Activated B cell treated with CpG ODN at 0.5 μM for 24 hours (primary cell): ENCODE results near the gene KCNMB3. TPM values are rescaled to one million over a fixed set of nuclear protein-coding genes. Genes with fewer than 3 reads are reported as not detected.
"Not testable (repeated sequence)": the region's sequence is repeated elsewhere in the genome, so short reads cannot be mapped to it uniquely, and the experiment has no call there.

Experiments
- ATAC-seq: fragments of 200-7000 bp; cut with Tn5 transposase; one replicate; pipeline ENCODE4 v1.10.0; 2021; ENCODE audit warnings: low read depth, mild to moderate bottlenecking, moderate library complexity
- CTCF ChIA-PET: fragments of 350-600 bp; sonication (Branson Sonifier 250); formaldehyde crosslinking; loops from one replicate; lab custom pipeline; 2021; ENCODE audit warnings: antibody characterized with exemption; lab: Charles Lee
- POLR2A ChIA-PET: fragments of 350-600 bp; sonication (Branson Sonifier 250); formaldehyde crosslinking; loops from one replicate; lab custom pipeline; 2021; ENCODE audit warnings: antibody characterized with exemption; lab: Charles Lee
- DNase-seq: peaks from one replicate; pipeline ENCODE4 v3.0.0; 2022
- H3K27ac Mint-ChIP-seq: one replicate; pipeline ENCODE4 v1.8.0; 2020; ENCODE audit warnings: mixed read lengths
- H3K27me3 Mint-ChIP-seq: one replicate; pipeline ENCODE4 v1.8.0; 2021; ENCODE audit warnings: mixed read lengths
- H3K36me3 Mint-ChIP-seq: one replicate; pipeline ENCODE4 v1.8.0; 2021; ENCODE audit warnings: low read depth, mixed read lengths
- H3K4me1 Mint-ChIP-seq: one replicate; pipeline ENCODE4 v1.8.0; 2021; ENCODE audit warnings: mixed read lengths
- H3K4me3 Mint-ChIP-seq: one replicate; pipeline ENCODE4 v1.8.0; 2020; ENCODE audit warnings: mild to moderate bottlenecking, mixed read lengths
- H3K9me3 Mint-ChIP-seq: one replicate; pipeline ENCODE4 v1.8.0; 2020; ENCODE audit warnings: mixed read lengths
- CTCF ChIP-seq: fragments of 200-600 bp; IDR thresholded peaks from one replicate; pipeline ENCODE4 v1.8.0; 2022; ENCODE audit warnings: antibody characterized with exemption, mild to moderate bottlenecking
- intact Hi-C: fragments of 100-400 bp; cut with micrococcal nuclease; formaldehyde crosslinking; loops from one replicate; pipeline ENCODE4 v1.15.1; 2024
- total RNA-seq: library from RNA; stranded (reverse); gene quantifications from 2 replicates; pipeline ENCODE4 v1.2.3, GENCODE V29; 2022

KCNMB3 gene
- total RNA-seq, 1 donor from 2014 or later, result 6.0 TPM

GRCh38 chr3:179224584-179224983 lies 26.3 kb downstream of the KCNMB3 start:
- ChIA-PET POLR2A (interaction anchor here (1.2 kb wide), 1 partner anchor 75 kb away, joined by 3 read pairs; no protein-coding TSS in a partner anchor), CTCF (no interaction called here)
- no peak for DNase-seq
- Mint-ChIP-seq H3K4me3 (no peak overlapping the region), H3K4me1 (no peaks in the 10 kb centered on the region), H3K27ac (no peak overlapping the region), H3K36me3 (peaks cover 58% of the 10 kb centered on the region), H3K27me3 (no peaks in the 10 kb centered on the region), H3K9me3 (no peaks in the 10 kb centered on the region)
- ATAC-seq, result no peak
- no peak for TF ChIP-seq CTCF
- intact Hi-C loops, result no loop called here

DNA sequence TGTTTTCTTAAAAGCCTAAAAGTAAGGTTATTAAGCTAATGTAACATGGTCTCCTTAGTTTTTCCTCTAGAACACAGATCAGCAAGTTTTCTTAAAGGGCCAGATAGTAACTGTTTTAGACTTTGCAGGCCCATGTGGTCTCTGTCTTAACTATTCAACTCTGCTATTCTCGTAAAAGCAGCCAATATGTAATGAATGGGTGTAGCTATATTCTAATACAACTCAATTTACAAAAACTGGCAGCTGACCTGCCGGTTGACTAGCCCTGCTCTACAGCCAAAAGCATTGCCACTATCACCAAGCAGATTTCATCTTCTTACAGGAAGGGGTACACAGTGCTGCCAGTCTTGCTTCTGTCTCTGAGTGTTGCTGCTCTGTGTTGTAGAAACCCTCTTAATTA lies 27.4 kb downstream of the KCNMB3 start:
- ATAC-seq (no peak), DNase-seq (no peak)
- Mint-ChIP-seq H3K9me3 (no peaks in the 10 kb centered on the region), H3K4me1 (no peaks in the 10 kb centered on the region), H3K27ac (no peak overlapping the region), H3K36me3 (peaks cover 64% of the 10 kb centered on the region), H3K27me3 (no peaks in the 10 kb centered on the region), H3K4me3 (no peak overlapping the region)
- intact Hi-C loops, result no loop called here
- no peak for TF ChIP-seq CTCF
- POLR2A ChIA-PET, result interaction anchor here (1.1 kb wide), 1 partner anchor 74 kb away, joined by 3 read pairs; no protein-coding TSS in a partner anchor
- CTCF ChIA-PET, result interaction anchor here (0.8 kb wide), 1 partner anchor 10 kb away, joined by 3 read pairs; no protein-coding TSS in a partner anchor

GRCh38 chr3:179218213-179218612 lies 32.7 kb downstream of the KCNMB3 start:
- CTCF ChIA-PET, DNase-seq, intact Hi-C loops, H3K4me1 Mint-ChIP-seq, H3K27ac Mint-ChIP-seq, ATAC-seq, H3K9me3 Mint-ChIP-seq, H3K27me3 Mint-ChIP-seq, H3K4me3 Mint-ChIP-seq: not testable (repeated sequence)
- POLR2A ChIA-PET, result interaction anchor here (0.6 kb wide), 1 partner anchor 243 kb away, joined by 3 read pairs; no protein-coding TSS in a partner anchor
- H3K36me3 Mint-ChIP-seq, result peaks cover 50% of the 10 kb centered on the region

GRCh38 chr3:179215550-179215949 lies 35.4 kb downstream of the KCNMB3 start:
- H3K9me3 Mint-ChIP-seq, intact Hi-C loops, ATAC-seq, H3K27me3 Mint-ChIP-seq, POLR2A ChIA-PET, H3K27ac Mint-ChIP-seq, DNase-seq, CTCF ChIA-PET, H3K4me1 Mint-ChIP-seq, H3K4me3 Mint-ChIP-seq: not testable (repeated sequence)
- peaks cover 43% of the 10 kb centered on the region for H3K36me3 Mint-ChIP-seq

DNA sequence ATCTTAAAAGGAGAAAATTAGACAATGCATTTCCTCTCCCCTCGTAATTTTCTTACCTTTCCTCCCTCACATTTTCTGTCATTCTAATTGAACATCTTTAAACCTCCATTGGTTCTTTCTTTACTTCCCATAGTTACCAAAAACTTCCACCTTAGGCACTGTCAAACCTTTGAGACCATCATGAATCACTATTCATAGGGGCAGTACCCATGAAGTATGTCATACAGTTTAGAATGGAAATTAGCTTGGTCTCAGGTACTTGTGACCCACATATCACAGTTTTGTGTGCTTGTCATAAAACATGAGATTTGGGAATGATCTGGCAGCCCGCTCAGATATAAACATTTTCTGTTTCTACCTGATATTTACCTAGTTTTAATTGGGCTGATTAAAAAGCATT lies 50.1 kb downstream of the KCNMB3 start:
- TF ChIP-seq CTCF, result no peak
- ATAC-seq (no peak), DNase-seq (no peak)
- intact Hi-C loops, result no loop called here
- H3K27me3 Mint-ChIP-seq, result no peaks in the 10 kb centered on the region
- peaks cover 18% of the 10 kb centered on the region for H3K4me1 Mint-ChIP-seq
- H3K4me3 Mint-ChIP-seq, result no peak overlapping the region
- H3K9me3 Mint-ChIP-seq, result no peaks in the 10 kb centered on the region
- CTCF ChIA-PET, result no interaction called here
- POLR2A ChIA-PET, result interaction anchor here (0.5 kb wide), 1 partner anchor 81 kb away, joined by 3 read pairs; no protein-coding TSS in a partner anchor
- H3K36me3 Mint-ChIP-seq, result peaks cover 50% of the 10 kb centered on the region
- no peak overlapping the region for H3K27ac Mint-ChIP-seq

- DNase-seq (no peak), ATAC-seq (no peak)
- peaks cover 21% of the 10 kb centered on the region for H3K36me3 Mint-ChIP-seq
- H3K27ac Mint-ChIP-seq, result peak overlapping the region; percentile 10
- H3K9me3 Mint-ChIP-seq, result no peaks in the 10 kb centered on the region
- TF ChIP-seq CTCF, result no peak
- intact Hi-C loops, result loop anchor here (1.0 to 5.0 kb wide), 2 partner anchors 47 to 179 kb away; no protein-coding TSS in a partner anchor
- CTCF ChIA-PET, result no interaction called here
- peaks cover 46% of the 10 kb centered on the region for H3K4me1 Mint-ChIP-seq
- peak overlapping the region; percentile 26 for H3K4me3 Mint-ChIP-seq
- POLR2A ChIA-PET, result interaction anchor here (1.3 kb wide), 2 partner anchors 48 to 49 kb away, joined by 4 read pairs; no protein-coding TSS in a partner anchor
- no peaks in the 10 kb centered on the region for H3K27me3 Mint-ChIP-seq
Measured at GRCh38 chr3:179196700-179197099, 54.2 kb downstream of the KCNMB3 start.
